IMR-90 (cell line): ENCODE data around the gene ADTRP. TPM values are rescaled to one million over a fixed set of nuclear protein-coding genes. Genes with fewer than 3 reads are reported as not detected.
"Not testable (repeated sequence)": the region's sequence is repeated elsewhere in the genome, so short reads cannot be mapped to it uniquely, and the experiment has no call there.

Source experiments
- ATAC-seq: fragments of 200-7000 bp; cut with Tn5 transposase; 2 replicates; pipeline ENCODE4 v1.9.1; 2020; ENCODE audit warnings: low read depth, mild to moderate bottlenecking, moderate library complexity
- BruUV-seq: library from RNA; stranded (reverse); fragments of 400-500 nt; replicated peaks from 2 replicates; lab custom pipeline; 2021; lab: Mats Ljungman, UMichigan
- CTCF ChIA-PET: fragments of 300-600 bp; formaldehyde crosslinking; extraction: SDS; loops from one replicate; lab custom pipeline; 2021; ENCODE audit warnings: antibody characterized with exemption; lab: Yijun Ruan, JAX
- POLR2A ChIA-PET: fragments of 300-600 bp; sonication (Branson Sonifier 250); formaldehyde crosslinking; loops from one replicate; lab custom pipeline; 2022; ENCODE audit warnings: antibody characterized with exemption; ENCODE audit not compliant: unreplicated experiment; lab: Charles Lee
- DNase-seq: peaks from one replicate; pipeline ENCODE4 v3.0.0; 2013
- H2AFZ ChIP-seq: replicated peaks from 2 replicates; pipeline ENCODE3; 2013; ENCODE audit warnings: low read length, mild to moderate bottlenecking; ENCODE audit not compliant: poor library complexity
- H2AK5ac ChIP-seq: 2 replicates; pipeline ENCODE4 v1.6.1; 2013; ENCODE audit warnings: low read depth, low read length, inconsistent platforms
- H2AK9ac ChIP-seq: replicated peaks from 2 replicates; pipeline ENCODE3; 2013; ENCODE audit warnings: mild to moderate bottlenecking, low read depth, low read length, moderate library complexity; ENCODE audit not compliant: poor library complexity
- H2BK120ac ChIP-seq: 2 replicates; pipeline ENCODE4 v1.6.1; 2013; ENCODE audit warnings: low read depth, low read length, inconsistent platforms
- H2BK15ac ChIP-seq: 3 replicates; pipeline ENCODE4 v1.6.1; 2013; ENCODE audit warnings: low read depth, low read length, inconsistent platforms
- H2BK20ac ChIP-seq: 2 replicates; pipeline ENCODE4 v1.6.1; 2013; ENCODE audit warnings: low read depth, mild to moderate bottlenecking, inconsistent platforms, low read length, moderate library complexity
- H2BK5ac ChIP-seq: 2 replicates; pipeline ENCODE4 v1.6.1; 2013; ENCODE audit warnings: mild to moderate bottlenecking, low read depth, low read length, inconsistent platforms; ENCODE audit not compliant: poor library complexity, severe bottlenecking
- H3K14ac ChIP-seq: replicated peaks from 2 replicates; pipeline ENCODE4 v1.6.1; 2013; ENCODE audit warnings: low read depth, low read length, inconsistent platforms
- H3K18ac ChIP-seq: 2 replicates; pipeline ENCODE4 v1.6.1; 2013; ENCODE audit warnings: low read depth, low read length, control low read depth
- H3K23ac ChIP-seq: 2 replicates; pipeline ENCODE4 v1.6.1; 2013; ENCODE audit warnings: low read depth, low read length, inconsistent platforms
- H3K27ac ChIP-seq: 2 replicates; pipeline ENCODE4 v1.5.1; 2013; ENCODE audit warnings: mild to moderate bottlenecking, control low read depth, low read length; ENCODE audit not compliant: insufficient read depth
- H3K27me3 ChIP-seq: 2 replicates; pipeline ENCODE4 v1.6.1; 2013; ENCODE audit warnings: low read length; ENCODE audit not compliant: control insufficient read depth, insufficient read depth
- H3K36me3 ChIP-seq: 2 replicates; pipeline ENCODE4 v1.6.1; 2013; ENCODE audit warnings: low read length, mixed read lengths; ENCODE audit not compliant: control insufficient read depth, insufficient read depth
- H3K4ac ChIP-seq: 2 replicates; pipeline ENCODE4 v1.6.1; 2013; ENCODE audit warnings: low read depth, low read length, inconsistent platforms
- H3K4me1 ChIP-seq: 2 replicates; pipeline ENCODE4 v1.6.1; 2013; ENCODE audit warnings: low read length, mixed read lengths; ENCODE audit not compliant: control insufficient read depth, insufficient read depth
- H3K4me2 ChIP-seq: 2 replicates; pipeline ENCODE4 v1.6.1; 2013; ENCODE audit warnings: low read depth, mild to moderate bottlenecking, control low read depth, low read length, moderate library complexity
- H3K4me3 ChIP-seq: 2 replicates; pipeline ENCODE4 v1.5.1; 2013; ENCODE audit warnings: low read depth, mild to moderate bottlenecking, control low read depth, low read length, moderate library complexity; ENCODE audit not compliant: insufficient read depth
- H3K56ac ChIP-seq: 2 replicates; pipeline ENCODE4 v1.6.1; 2013; ENCODE audit warnings: low read length, inconsistent platforms; ENCODE audit not compliant: insufficient read depth; ENCODE audit errors: extremely low read depth
- H3K79me1 ChIP-seq, 2 experiments: 2 replicates each; pipeline ENCODE4 v1.6.1; 2013; ENCODE audit warnings: low read length in 2 of 2, inconsistent platforms in 1 of 2, low read depth in 1 of 2
- H3K9ac ChIP-seq: 2 replicates; pipeline ENCODE4 v1.6.1; 2013; ENCODE audit warnings: low read depth, low read length, control low read depth
- H3K9me1 ChIP-seq: 2 replicates; pipeline ENCODE4 v1.6.1; 2013; ENCODE audit warnings: low read length, inconsistent platforms; ENCODE audit not compliant: insufficient read depth
- H3K9me3 ChIP-seq: 2 replicates; pipeline ENCODE4 v1.6.1; 2013; ENCODE audit warnings: low read length; ENCODE audit not compliant: control insufficient read depth, insufficient read depth
- H4K20me1 ChIP-seq: 2 replicates; pipeline ENCODE4 v1.6.1; 2013; ENCODE audit warnings: low read length, inconsistent platforms; ENCODE audit not compliant: insufficient read depth
- H4K5ac ChIP-seq: 2 replicates; pipeline ENCODE4 v1.6.1; 2013; ENCODE audit warnings: mild to moderate bottlenecking, low read depth, low read length, control low read depth
- H4K8ac ChIP-seq, 2 experiments: 2 replicates each; pipeline ENCODE4 v1.6.1; 2013; ENCODE audit warnings: low read depth in 2 of 2, low read length in 2 of 2, control low read depth in 1 of 2, inconsistent platforms in 1 of 2
- H4K91ac ChIP-seq: 2 replicates; pipeline ENCODE4 v1.6.1; 2013; ENCODE audit warnings: low read depth, low read length, inconsistent platforms; ENCODE audit not compliant: insufficient read depth
- CTCF ChIP-seq: conservative IDR thresholded peaks from 2 replicates; pipeline ENCODE4 v1.5.1; 2012; ENCODE audit warnings: mild to moderate bottlenecking, low read depth, low read length, improper control_type of control experiment
- WGBS, 2 experiments: methylation state at CpG; one replicate each; pipeline versions ENCODE4 v1.1.5 to v1.1.7; 2013; ENCODE audit warnings: missing lambda C conversion rate in 2 of 2; ENCODE audit not compliant: insufficient read length in 1 of 2; ENCODE audit errors: extremely low coverage in 2 of 2; 5-methylcytosine and 5-hydroxymethylcytosine counted together
- dilution Hi-C: fragments of 300-500 bp; cut with HindIII; formaldehyde crosslinking; loops from one replicate; pipeline ENCODE4 v1.14.3; 2018; ENCODE audit warnings: low sequenced_read_pairs; ENCODE audit not compliant: unreplicated experiment
- in situ Hi-C: fragments of 300-500 bp; cut with MboI; formaldehyde crosslinking; loops from 3 replicates; pipeline ENCODE4 v1.14.3; 2019; ENCODE audit warnings: low sequenced_read_pairs, inconsistent platforms, mixed read lengths
- intact Hi-C: fragments of 100-400 bp; cut with micrococcal nuclease; formaldehyde crosslinking; loops from 2 replicates; pipeline ENCODE4 v1.10.0; 2022
- polyA plus RNA-seq, 3 experiments: library from polyadenylated mRNA; depleted of rRNA; stranded (reverse); fragments of >200 nt; gene quantifications; 2 replicates each; pipeline ENCODE4 v1.2.3, GENCODE V29; 2012; ENCODE audit warnings: low replicate concordance in 1 of 3
- total RNA-seq: library from RNA; depleted of rRNA; stranded (reverse); fragments of >200 nt; gene quantifications from 2 replicates; pipeline ENCODE4 v1.2.3, GENCODE V29; 2012

The ADTRP gene
- total and polyA plus RNA-seq, 2 of the 4 experiments (the other 2 are of a cell fraction) = 0.50 to 0.72 TPM

- no peak for TF ChIP-seq CTCF
These were observed 24.4 kb upstream of the ADTRP start (continued) for GRCh38 chr6:11802886-11803590.

- DNase-seq, H3K27ac ChIP-seq, H3K14ac ChIP-seq, H3K18ac ChIP-seq, H2AK9ac ChIP-seq, H2AFZ ChIP-seq, H2AK5ac ChIP-seq, H2BK120ac ChIP-seq, H3K27me3 ChIP-seq, POLR2A ChIA-PET, H4K20me1 ChIP-seq, in situ Hi-C loops, H3K36me3 ChIP-seq, H3K4me2 ChIP-seq, H2BK20ac ChIP-seq, H4K8ac ChIP-seq, H3K4ac ChIP-seq, H3K23ac ChIP-seq, H4K5ac ChIP-seq, H3K9me3 ChIP-seq, BruUV-seq, H2BK15ac ChIP-seq, H3K9ac ChIP-seq, CTCF ChIA-PET, intact Hi-C loops, H4K91ac ChIP-seq, dilution Hi-C loops, ATAC-seq, H2BK5ac ChIP-seq, H3K79me1 ChIP-seq, H3K56ac ChIP-seq, H3K4me1 ChIP-seq, H3K4me3 ChIP-seq, H3K9me1 ChIP-seq: not testable (repeated sequence)
- WGBS, 2 experiments = no CpG with 5 or more reads among the region's 1 CpG
These were observed 21.9 kb upstream of the ADTRP start for GRCh38 chr6:11800531-11800930.
